BJ (cell line): ENCODE measurements around the gene PI4KB. TPM values are rescaled to one million over a fixed set of nuclear protein-coding genes. Genes with fewer than 3 reads are reported as not detected.

ENCODE experiments used
- CTCF ChIA-PET: fragments of 350-600 bp; formaldehyde crosslinking; extraction: SDS; loops from one replicate; lab custom pipeline; 2021; ENCODE audit warnings: antibody characterized with exemption, inconsistent platforms; lab: Yijun Ruan, JAX
- POLR2A ChIA-PET: fragments of 300-600 bp; sonication (Branson Sonifier 250); formaldehyde crosslinking; extraction: SDS; loops from one replicate; lab custom pipeline; 2021; ENCODE audit warnings: antibody characterized with exemption; lab: Charles Lee
- DNase-seq: peaks from one replicate; pipeline ENCODE4 v3.0.0-alpha.2; 2011; ENCODE audit warnings: low read depth
- H3K27me3 ChIP-seq: 2 replicates; pipeline ENCODE4 v1.6.0; 2011; ENCODE audit warnings: low read length; ENCODE audit not compliant: control insufficient read depth, insufficient read depth
- H3K36me3 ChIP-seq: 2 replicates; pipeline ENCODE4 v1.5.1; 2011; ENCODE audit warnings: low read length; ENCODE audit not compliant: control insufficient read depth, insufficient read depth
- H3K4me3 ChIP-seq: 2 replicates; pipeline ENCODE4 v1.5.1; 2011; ENCODE audit warnings: low read depth, mild to moderate bottlenecking, control low read depth, low read length
- polyA plus RNA-seq: library from polyadenylated mRNA; depleted of rRNA; stranded (reverse); fragments of >200 nt; gene quantifications from 2 replicates; pipeline ENCODE4 v1.2.3, GENCODE V29; 2011
- TF ChIP-seq, protein P1 (sequence below): IDR thresholded peaks from 2 replicates; pipeline ENCODE4 v1.5.1; 2011; ENCODE audit warnings: low read depth, mild to moderate bottlenecking, control low read depth, inconsistent platforms, low read length, moderate library complexity; ENCODE audit not compliant: insufficient read depth

The PI4KB gene
- polyA plus RNA-seq, 1 experiment: 98.2 TPM

DNA sequence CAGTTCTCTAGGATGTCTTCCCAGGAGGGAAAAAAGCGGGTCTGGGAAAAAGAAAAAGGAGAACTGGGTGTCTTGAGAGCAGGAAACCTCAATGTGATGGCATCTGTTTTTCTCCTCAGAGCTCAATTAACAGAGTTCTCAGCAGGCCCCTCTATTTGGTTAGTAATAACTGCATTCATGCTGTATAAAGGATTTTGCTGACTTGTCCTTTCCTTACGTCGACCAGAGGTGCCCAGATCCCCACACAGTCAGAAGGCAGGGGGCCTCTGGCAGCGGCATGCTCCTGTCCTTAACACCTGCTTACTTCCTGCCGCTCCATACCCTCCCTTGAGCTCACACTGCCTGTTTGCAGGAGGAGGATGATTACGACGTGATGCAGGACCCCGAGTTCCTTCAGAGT, 60.4 kb downstream of the PI4KB start:
- TF ChIP-seq, protein P1, sequence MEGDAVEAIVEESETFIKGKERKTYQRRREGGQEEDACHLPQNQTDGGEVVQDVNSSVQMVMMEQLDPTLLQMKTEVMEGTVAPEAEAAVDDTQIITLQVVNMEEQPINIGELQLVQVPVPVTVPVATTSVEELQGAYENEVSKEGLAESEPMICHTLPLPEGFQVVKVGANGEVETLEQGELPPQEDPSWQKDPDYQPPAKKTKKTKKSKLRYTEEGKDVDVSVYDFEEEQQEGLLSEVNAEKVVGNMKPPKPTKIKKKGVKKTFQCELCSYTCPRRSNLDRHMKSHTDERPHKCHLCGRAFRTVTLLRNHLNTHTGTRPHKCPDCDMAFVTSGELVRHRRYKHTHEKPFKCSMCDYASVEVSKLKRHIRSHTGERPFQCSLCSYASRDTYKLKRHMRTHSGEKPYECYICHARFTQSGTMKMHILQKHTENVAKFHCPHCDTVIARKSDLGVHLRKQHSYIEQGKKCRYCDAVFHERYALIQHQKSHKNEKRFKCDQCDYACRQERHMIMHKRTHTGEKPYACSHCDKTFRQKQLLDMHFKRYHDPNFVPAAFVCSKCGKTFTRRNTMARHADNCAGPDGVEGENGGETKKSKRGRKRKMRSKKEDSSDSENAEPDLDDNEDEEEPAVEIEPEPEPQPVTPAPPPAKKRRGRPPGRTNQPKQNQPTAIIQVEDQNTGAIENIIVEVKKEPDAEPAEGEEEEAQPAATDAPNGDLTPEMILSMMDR: no peak
- H3K36me3 ChIP-seq: peaks cover 22% of the 10 kb centered on the region
- no peak overlapping the region for H3K4me3 ChIP-seq
- no peaks in the 10 kb centered on the region for H3K27me3 ChIP-seq
- ChIA-PET POLR2A (no interaction called here), CTCF (interaction anchor here (1.7 kb wide), 1 partner anchor 15 kb away, joined by 5 read pairs; no protein-coding TSS in a partner anchor)
- DNase-seq: no peak

- Histone ChIP-seq H3K4me3 (no peak overlapping the region), H3K36me3 (peaks cover 22% of the 10 kb centered on the region), H3K27me3 (no peaks in the 10 kb centered on the region)
- no peak for DNase-seq
- POLR2A ChIA-PET: no interaction called here
- CTCF ChIA-PET: interaction anchor here (0.6 to 1.7 kb wide), 3 partner anchors 13 to 38 kb away, joined by 3 to 5 read pairs (median 4); no protein-coding TSS in a partner anchor
- TF ChIP-seq, protein P1: no peak
Measured at GRCh38 chr1:151266315-151266714, 60.9 kb downstream of the PI4KB start.

DNA sequence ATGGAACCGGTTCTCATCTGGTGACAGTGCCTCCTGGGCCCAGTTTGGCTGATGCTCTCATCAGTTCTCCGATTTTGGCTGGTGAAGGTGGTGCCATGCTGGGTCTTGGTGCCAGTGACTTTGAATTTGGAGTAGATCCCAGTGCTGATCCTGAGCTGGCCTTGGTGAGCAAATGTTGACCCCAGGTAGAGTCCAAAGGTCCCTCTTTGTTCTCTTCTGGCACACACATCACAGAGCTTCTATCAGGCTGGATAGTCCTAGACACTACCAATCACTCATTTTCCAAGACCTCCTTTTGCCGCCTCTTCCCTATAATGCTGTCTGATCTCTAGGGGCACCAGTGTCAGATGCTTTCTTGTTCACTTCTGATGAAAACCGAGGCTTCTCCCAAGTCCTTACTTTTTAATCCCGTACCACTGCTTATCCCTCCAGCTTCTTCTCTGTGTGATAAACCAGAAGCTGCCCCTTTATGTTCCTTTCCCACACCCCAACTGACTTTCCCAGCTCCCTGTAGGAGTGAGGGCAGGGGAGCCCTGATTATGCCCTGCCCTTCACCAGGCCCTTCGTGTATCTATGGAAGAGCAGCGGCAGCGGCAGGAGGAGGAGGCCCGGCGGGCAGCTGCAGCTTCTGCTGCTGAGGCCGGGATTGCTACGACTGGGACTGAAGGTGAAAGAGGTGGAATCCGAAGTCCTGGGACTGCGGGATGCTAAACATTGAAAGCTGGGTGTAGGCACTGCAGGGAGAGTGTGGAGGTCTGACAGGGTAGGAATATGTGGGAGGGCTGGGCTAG, 61.6 kb downstream of the PI4KB start:
- Histone ChIP-seq H3K4me3 (no peak overlapping the region), H3K27me3 (no peaks in the 10 kb centered on the region), H3K36me3 (peaks cover 22% of the 10 kb centered on the region)
- ChIA-PET CTCF (interaction anchor here (0.6 to 1.7 kb wide), 5 partner anchors 10 to 39 kb away, joined by 3 to 5 read pairs (median 4); no protein-coding TSS in a partner anchor), POLR2A (interaction anchor here (0.6 kb wide), 1 partner anchor 133 kb away, joined by 3 read pairs; no protein-coding TSS in a partner anchor)
- DNase-seq: no peak
- TF ChIP-seq, protein P1: no peak

GRCh38 chr1:151259351-151259750, 67.9 kb downstream of the PI4KB start:
- Histone ChIP-seq H3K36me3 (peaks cover 4% of the 10 kb centered on the region), H3K27me3 (no peaks in the 10 kb centered on the region), H3K4me3 (no peak overlapping the region)
- ChIA-PET CTCF (no interaction called here), POLR2A (no interaction called here)
- TF ChIP-seq, protein P1: no peak
- DNase-seq: no peak

DNA sequence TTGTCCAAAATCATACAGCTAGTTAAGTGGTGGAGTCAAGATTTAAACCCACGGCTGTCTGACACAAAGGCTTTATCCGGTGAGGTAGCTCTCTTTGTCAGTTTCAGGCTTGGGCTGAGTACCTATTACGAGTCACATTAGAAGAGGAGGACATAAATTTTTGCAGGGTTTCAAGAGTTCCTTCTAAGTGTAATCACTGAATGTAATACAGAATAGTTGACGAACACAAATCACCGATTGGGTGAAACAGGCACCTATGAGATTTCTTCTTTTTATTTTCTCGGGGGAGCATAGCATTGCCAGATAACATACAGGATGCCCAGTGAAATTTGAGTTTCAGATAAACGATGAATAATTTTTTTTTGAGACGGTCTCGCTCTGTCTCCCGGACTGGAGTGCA, 71.8 kb downstream of the PI4KB start:
- CTCF ChIA-PET: interaction anchor here (0.9 to 1.5 kb wide), 4 partner anchors 10 to 46 kb away, joined by 3 to 4 read pairs (median 3); no protein-coding TSS in a partner anchor
- no peak for DNase-seq
- TF ChIP-seq, protein P1: no peak
- Histone ChIP-seq H3K4me3 (peak overlapping the region; percentile 96), H3K27me3 (no peaks in the 10 kb centered on the region), H3K36me3 (no peaks in the 10 kb centered on the region; the same call in 1 of the 2 replicates)
- POLR2A ChIA-PET: no interaction called here
